ENCODE data around the gene CACYBP.

The CACYBP gene

DNA sequence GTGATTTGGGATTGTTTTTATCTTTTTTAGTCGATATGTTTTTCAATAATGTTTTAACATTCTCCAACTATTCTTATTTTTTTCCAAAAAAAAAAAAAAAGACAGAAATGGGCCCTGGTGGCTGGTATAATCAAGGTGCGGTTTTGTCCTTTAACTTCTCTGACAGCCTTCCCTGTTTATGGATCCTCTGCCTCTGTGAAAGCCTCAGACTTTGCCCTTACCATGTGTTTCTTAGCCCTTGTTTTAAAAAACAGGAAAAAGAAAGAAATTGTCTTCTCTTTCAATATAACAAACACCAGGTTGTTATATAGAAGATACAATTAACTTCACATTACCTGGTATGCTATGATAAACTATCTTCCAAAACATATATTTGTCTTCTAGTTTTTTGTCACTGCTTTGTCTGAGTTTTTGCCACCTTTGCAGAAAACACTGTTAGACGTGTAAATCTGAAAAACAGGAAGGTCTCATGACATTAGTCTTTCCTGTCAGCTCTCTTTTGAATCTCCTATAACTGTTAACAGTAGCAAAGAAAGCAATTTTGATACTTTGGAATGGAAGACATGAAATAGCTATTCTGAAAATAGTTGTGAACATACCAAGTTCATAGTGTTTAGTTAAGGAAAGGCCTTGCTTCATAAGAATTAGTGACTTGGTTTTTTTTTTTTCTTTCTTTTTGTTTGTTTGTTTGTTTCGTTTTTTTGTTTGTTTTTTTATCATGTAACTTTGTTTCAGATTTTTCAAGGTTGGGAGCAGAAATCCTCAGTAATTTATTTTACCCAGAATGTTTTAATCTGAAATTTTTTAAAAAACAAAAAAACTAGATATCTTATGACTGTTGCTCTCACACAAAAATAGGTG lies 31.7 kb upstream of the CACYBP start:
- TF ChIP-seq FOXP2 (optimal IDR thresholded peaks at IDR 0.05; ENCODE audit: control extremely low read depth, extremely low read length, insufficient read depth), result no peak
- no peak for TF ChIP-seq EZH2 (IDR thresholded peaks at IDR 0.05)
- Histone ChIP-seq H3K9me3 (ENCODE audit: low read depth, low read length) (no peaks in the 10 kb centered on the region), H3K4me3 (no peak overlapping the region), H3K27ac (peak overlapping the region; percentile 1; the same call in 1 of the 2 replicates), H3K36me3 (ENCODE audit: insufficient read depth, low read length) (no peaks in the 10 kb centered on the region), H3K9ac (ENCODE audit: insufficient read length) (no peak overlapping the region)
- DNase-seq (ENCODE audit: low read depth, low spot score), result no peak

GRCh38 chr1:174968750-174969244 lies 30.9 kb upstream of the CACYBP start:
- no peak overlapping the region for H3K27ac ChIP-seq
- H3K9ac ChIP-seq (ENCODE audit: insufficient read length), result no peak overlapping the region
- H3K4me3 ChIP-seq, result no peak overlapping the region
- H3K36me3 ChIP-seq (ENCODE audit: insufficient read depth, low read length), result no peaks in the 10 kb centered on the region
- H3K9me3 ChIP-seq (ENCODE audit: low read depth, low read length), result no peaks in the 10 kb centered on the region
- TF ChIP-seq FOXP2 (optimal IDR thresholded peaks at IDR 0.05; ENCODE audit: control extremely low read depth, extremely low read length, insufficient read depth), result no peak
- TF ChIP-seq EZH2 (IDR thresholded peaks at IDR 0.05), result no peak
- TF ChIP-seq POLR2AphosphoS5 (IDR thresholded peaks at IDR 0.05; ENCODE audit: borderline replicate concordance, low read depth, low read length), result no peak
- no peak for DNase-seq (ENCODE audit: low read depth, low spot score)

DNA sequence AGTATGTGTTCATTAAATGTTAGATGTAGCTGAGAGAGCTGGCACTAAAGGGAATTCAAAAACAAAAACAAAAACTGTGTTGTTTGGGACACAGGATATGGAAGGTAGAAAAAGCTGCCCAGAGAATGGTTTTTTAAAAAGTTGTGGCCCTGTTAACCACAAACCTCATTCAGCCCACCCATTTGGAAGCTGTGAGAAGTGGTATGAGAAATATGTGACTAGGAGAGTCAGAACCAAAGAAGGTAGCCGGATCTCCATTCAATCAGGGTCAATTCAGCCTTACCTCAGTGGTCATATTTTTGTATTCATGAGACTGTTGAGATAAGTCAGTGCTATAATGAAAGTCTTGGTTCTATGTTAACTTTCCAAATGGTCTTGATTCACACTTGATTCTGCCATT lies 29.8 kb upstream of the CACYBP start:
- Histone ChIP-seq H3K9me3 (ENCODE audit: low read depth, low read length) (no peaks in the 10 kb centered on the region), H3K4me3 (no peak overlapping the region), H3K36me3 (ENCODE audit: insufficient read depth, low read length) (no peaks in the 10 kb centered on the region), H3K27ac (no peak overlapping the region), H3K9ac (ENCODE audit: insufficient read length) (no peak overlapping the region)
- DNase-seq (ENCODE audit: low read depth, low spot score), result no peak
- TF ChIP-seq FOXP2 (optimal IDR thresholded peaks at IDR 0.05; ENCODE audit: control extremely low read depth, extremely low read length, insufficient read depth), result no peak
- TF ChIP-seq POLR2AphosphoS5 (IDR thresholded peaks at IDR 0.05; ENCODE audit: borderline replicate concordance, low read depth, low read length), result no peak
- TF ChIP-seq EZH2 (IDR thresholded peaks at IDR 0.05), result no peak

DNA sequence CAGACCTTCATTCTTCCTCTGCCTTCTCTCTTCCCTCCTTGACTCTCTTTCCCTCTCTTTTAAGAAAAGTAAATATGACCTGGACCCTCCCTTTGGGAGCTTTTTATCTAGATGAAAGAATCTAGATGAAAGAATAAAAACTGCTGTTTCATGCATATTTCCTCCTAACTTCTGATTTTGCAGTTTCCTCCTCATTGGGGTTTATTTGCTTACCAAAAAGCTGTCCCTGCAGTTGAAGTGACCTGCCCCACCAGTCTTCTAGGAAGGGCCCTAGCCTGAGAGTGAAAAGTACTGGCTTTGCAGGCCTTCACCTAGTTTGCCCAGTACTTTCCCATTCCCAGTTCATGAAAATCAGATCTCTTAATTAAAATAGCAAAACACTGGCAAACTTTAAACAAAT lies 28.3 kb upstream of the CACYBP start:
- Histone ChIP-seq H3K9ac (ENCODE audit: insufficient read length) (no peak overlapping the region), H3K4me3 (no peak overlapping the region), H3K27ac (no peak overlapping the region), H3K9me3 (ENCODE audit: low read depth, low read length) (no peaks in the 10 kb centered on the region), H3K36me3 (ENCODE audit: insufficient read depth, low read length) (no peaks in the 10 kb centered on the region)
- TF ChIP-seq POLR2AphosphoS5 (IDR thresholded peaks at IDR 0.05; ENCODE audit: borderline replicate concordance, low read depth, low read length), result no peak
- no peak for TF ChIP-seq FOXP2 (optimal IDR thresholded peaks at IDR 0.05; ENCODE audit: control extremely low read depth, extremely low read length, insufficient read depth)
- no peak for TF ChIP-seq EZH2 (IDR thresholded peaks at IDR 0.05)
- no peak for DNase-seq (ENCODE audit: low read depth, low spot score)

DNA sequence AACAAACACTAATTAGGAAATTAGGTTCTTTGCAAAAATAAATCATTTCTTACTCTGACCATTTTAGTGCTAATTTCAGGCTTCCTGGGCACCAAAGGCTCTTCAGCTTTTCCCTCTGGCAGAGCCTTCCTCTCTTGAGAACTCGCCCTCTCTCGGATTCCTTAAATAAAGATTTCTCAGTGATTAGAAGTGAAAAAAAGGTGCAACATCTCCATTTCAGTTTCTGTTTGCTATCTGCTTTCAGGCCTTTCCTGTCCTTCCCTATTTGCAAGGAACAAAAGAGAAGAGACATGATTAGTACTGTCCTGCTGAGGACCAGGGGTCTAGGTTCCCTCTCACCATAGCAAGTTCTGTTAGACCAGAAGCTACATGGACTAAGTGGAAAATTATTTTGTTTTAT lies 27.8 kb upstream of the CACYBP start:
- Histone ChIP-seq H3K27ac (no peak overlapping the region), H3K9ac (ENCODE audit: insufficient read length) (no peak overlapping the region), H3K9me3 (ENCODE audit: low read depth, low read length) (no peaks in the 10 kb centered on the region), H3K4me3 (no peak overlapping the region), H3K36me3 (ENCODE audit: insufficient read depth, low read length) (no peaks in the 10 kb centered on the region)
- no peak for DNase-seq (ENCODE audit: low read depth, low spot score)
- TF ChIP-seq EZH2 (IDR thresholded peaks at IDR 0.05), result no peak
- TF ChIP-seq FOXP2 (optimal IDR thresholded peaks at IDR 0.05; ENCODE audit: control extremely low read depth, extremely low read length, insufficient read depth), result no peak

DNA sequence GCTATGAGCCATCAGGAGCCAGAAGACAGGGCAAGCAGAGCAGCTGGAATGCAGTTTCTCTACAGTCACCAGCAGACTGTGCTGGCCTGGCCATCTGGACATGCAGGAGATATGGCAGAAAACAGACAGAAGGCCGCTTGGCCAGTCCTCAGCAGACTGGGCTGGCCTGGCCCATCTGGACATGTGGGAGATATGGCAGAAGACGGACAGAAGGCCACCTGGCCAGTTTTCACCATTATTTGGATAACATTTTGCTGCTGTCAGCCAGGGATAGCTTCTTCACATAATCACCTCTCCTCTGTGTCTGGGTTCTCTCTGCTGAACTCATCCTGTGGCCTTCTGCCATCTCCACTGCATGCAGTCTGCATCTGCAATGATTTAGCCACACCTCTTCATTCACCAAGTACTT lies 25.0 kb upstream of the CACYBP start:
- DNase-seq (ENCODE audit: low read depth, low spot score), result no peak
- Histone ChIP-seq H3K36me3 (ENCODE audit: insufficient read depth, low read length) (no peaks in the 10 kb centered on the region), H3K9me3 (ENCODE audit: low read depth, low read length) (no peaks in the 10 kb centered on the region), H3K27ac (no peak overlapping the region), H3K9ac (ENCODE audit: insufficient read length) (no peak overlapping the region), H3K4me3 (no peak overlapping the region)
- TF ChIP-seq POLR2AphosphoS5 (IDR thresholded peaks at IDR 0.05; ENCODE audit: borderline replicate concordance, low read depth, low read length) (no peak), EZH2 (IDR thresholded peaks at IDR 0.05) (no peak), FOXP2 (optimal IDR thresholded peaks at IDR 0.05; ENCODE audit: control extremely low read depth, extremely low read length, insufficient read depth) (no peak)

- H3K27ac ChIP-seq, result no peak overlapping the region
- H3K36me3 ChIP-seq (ENCODE audit: insufficient read depth, low read length), result no peaks in the 10 kb centered on the region
- H3K9me3 ChIP-seq (ENCODE audit: low read depth, low read length), result no peaks in the 10 kb centered on the region
- no peak for DNase-seq (ENCODE audit: low read depth, low spot score)
- H3K9ac ChIP-seq (ENCODE audit: insufficient read length), result no peak overlapping the region
- H3K4me3 ChIP-seq, result no peak overlapping the region
- TF ChIP-seq EZH2 (IDR thresholded peaks at IDR 0.05) (no peak), POLR2AphosphoS5 (IDR thresholded peaks at IDR 0.05; ENCODE audit: borderline replicate concordance, low read depth, low read length) (no peak), FOXP2 (optimal IDR thresholded peaks at IDR 0.05; ENCODE audit: control extremely low read depth, extremely low read length, insufficient read depth) (no peak)
Measured at GRCh38 chr1:174975764-174976163, 24.0 kb upstream of the CACYBP start.

DNA sequence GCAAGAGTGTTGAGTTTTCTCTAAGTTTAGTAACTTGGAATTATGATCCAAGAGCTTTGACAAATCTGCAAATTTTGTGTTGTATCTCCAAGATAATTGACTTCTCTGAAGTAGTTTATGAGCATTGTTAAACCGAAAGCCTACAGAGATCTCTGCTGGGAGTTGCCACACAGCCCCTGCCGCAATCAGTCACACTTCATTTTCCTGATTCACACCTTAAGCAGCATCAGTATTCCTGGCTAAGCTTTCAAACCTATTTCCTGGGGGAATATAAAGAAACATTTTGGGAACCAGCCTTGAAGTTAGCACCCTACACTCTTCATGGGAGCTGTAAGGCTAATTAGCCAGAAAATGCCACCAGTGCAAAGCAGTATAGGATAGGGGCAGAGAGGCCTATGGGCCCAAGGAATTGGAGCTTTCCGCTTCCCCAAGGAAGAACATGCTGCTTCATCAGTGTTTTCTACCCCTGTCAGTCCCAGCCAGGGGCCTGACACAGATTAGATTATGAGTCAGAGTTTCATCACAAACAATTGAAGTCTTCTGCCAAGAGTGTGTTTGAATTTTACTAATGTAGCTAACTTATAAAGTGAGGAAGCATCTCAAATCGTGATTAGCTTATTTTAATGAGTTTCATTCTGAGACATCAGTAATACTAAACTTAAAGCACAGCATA lies 23.2 kb upstream of the CACYBP start:
- Histone ChIP-seq H3K9ac (ENCODE audit: insufficient read length) (no peak overlapping the region), H3K36me3 (ENCODE audit: insufficient read depth, low read length) (no peaks in the 10 kb centered on the region), H3K9me3 (ENCODE audit: low read depth, low read length) (no peaks in the 10 kb centered on the region), H3K4me3 (no peak overlapping the region), H3K27ac (no peak overlapping the region)
- TF ChIP-seq POLR2AphosphoS5 (IDR thresholded peaks at IDR 0.05; ENCODE audit: borderline replicate concordance, low read depth, low read length) (no peak), FOXP2 (optimal IDR thresholded peaks at IDR 0.05; ENCODE audit: control extremely low read depth, extremely low read length, insufficient read depth) (no peak), EZH2 (IDR thresholded peaks at IDR 0.05) (no peak)
- no peak for DNase-seq (ENCODE audit: low read depth, low spot score)
